ENCODE measurements around the gene WDR41.
"Not testable (repeated sequence)": the region's sequence is repeated elsewhere in the genome, so short reads cannot be mapped to it uniquely, and the experiment has no call there.

WDR41 gene

DNA sequence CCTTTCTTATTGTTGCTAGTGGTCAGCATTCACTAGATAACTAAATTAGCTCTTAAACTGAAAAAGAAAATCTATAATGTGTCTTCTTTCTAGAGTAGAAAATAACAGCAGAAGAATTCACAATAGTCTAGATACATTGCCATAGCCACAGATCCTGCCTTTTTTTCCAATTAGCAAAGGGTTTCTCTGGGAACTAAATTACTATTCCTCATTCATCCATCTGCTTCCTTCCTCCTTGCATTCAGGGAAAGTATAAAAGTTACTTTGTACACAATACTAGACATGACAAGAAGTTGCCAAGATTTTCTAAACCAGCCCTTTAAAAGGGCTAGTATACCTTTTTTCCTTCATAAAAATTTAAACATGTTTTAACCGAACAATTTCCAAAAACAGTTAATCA is 21.2 kb upstream of the WDR41 start:
- Histone ChIP-seq H3K9me3 (ENCODE audit: insufficient read depth, low read length) (no peaks in the 10 kb centered on the region), H3K4me1 (ENCODE audit: low read length) (no peaks in the 10 kb centered on the region; the same call in 1 of the 2 replicates), H3K79me2 (ENCODE audit: low read length) (no peaks in the 10 kb centered on the region), H3K27ac (ENCODE audit: low read length) (no peak overlapping the region), H3K4me2 (ENCODE audit: low read length) (no peak overlapping the region), H3K36me3 (replicated peaks; ENCODE audit: low read depth, low read length) (no peaks in the 10 kb centered on the region), H3K27me3 (ENCODE audit: low read depth, low read length) (no peaks in the 10 kb centered on the region), H3K4me3 (ENCODE audit: low read length) (no peak overlapping the region), H4K20me1 (ENCODE audit: insufficient read depth, low read length) (no peaks in the 10 kb centered on the region), H2AFZ (ENCODE audit: low read depth, low read length) (no peak overlapping the region), H3K9ac (ENCODE audit: low read length) (no peak overlapping the region)
- TF ChIP-seq CTCF (IDR thresholded peaks at IDR 0.05; ENCODE audit: low read depth, low read length) (no peak), EZH2phosphoT487 (IDR thresholded peaks at IDR 0.05; ENCODE audit: low read depth) (no peak)

GRCh38 chr5:77501132-77501531 is 9.0 kb upstream of the WDR41 start:
- H3K9ac ChIP-seq (ENCODE audit: low read length); H3K4me2 ChIP-seq (ENCODE audit: low read length); H3K27ac ChIP-seq (ENCODE audit: low read length); H3K36me3 ChIP-seq (replicated peaks; ENCODE audit: low read depth, low read length); H3K27me3 ChIP-seq (ENCODE audit: low read depth, low read length); H4K20me1 ChIP-seq (ENCODE audit: insufficient read depth, low read length); H3K9me3 ChIP-seq (ENCODE audit: insufficient read depth, low read length); H3K79me2 ChIP-seq (ENCODE audit: low read length); H3K4me3 ChIP-seq (ENCODE audit: low read length); H3K4me1 ChIP-seq (ENCODE audit: low read length); H2AFZ ChIP-seq (ENCODE audit: low read depth, low read length): not testable (repeated sequence)

DNA sequence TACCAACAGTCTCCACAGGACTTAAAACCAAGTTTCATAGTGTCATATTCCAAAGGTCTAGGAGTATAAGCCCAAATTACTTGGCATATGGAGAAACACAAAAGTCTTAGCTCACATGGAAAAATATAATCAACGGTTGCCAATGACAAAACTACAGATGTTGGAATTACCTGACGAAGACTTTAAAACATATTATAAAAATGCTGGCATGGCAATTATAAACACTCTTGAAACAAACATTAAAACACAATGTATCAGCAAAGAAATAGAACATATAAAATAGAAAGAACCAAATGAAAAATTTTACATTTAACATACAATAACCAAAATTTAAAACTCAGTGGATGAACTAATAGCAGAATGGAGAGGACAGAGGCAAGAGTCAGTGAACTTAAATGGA is 7.9 kb upstream of the WDR41 start:
- Histone ChIP-seq H3K79me2 (ENCODE audit: low read length) (no peaks in the 10 kb centered on the region), H3K27ac (ENCODE audit: low read length) (no peak overlapping the region), H2AFZ (ENCODE audit: low read depth, low read length) (no peak overlapping the region), H4K20me1 (ENCODE audit: insufficient read depth, low read length) (no peaks in the 10 kb centered on the region), H3K9me3 (ENCODE audit: insufficient read depth, low read length) (no peaks in the 10 kb centered on the region), H3K4me1 (ENCODE audit: low read length) (peaks cover 5% of the 10 kb centered on the region), H3K9ac (ENCODE audit: low read length) (no peak overlapping the region), H3K4me2 (ENCODE audit: low read length) (no peak overlapping the region), H3K36me3 (replicated peaks; ENCODE audit: low read depth, low read length) (no peaks in the 10 kb centered on the region), H3K27me3 (ENCODE audit: low read depth, low read length) (no peaks in the 10 kb centered on the region), H3K4me3 (ENCODE audit: low read length) (no peak overlapping the region)
- TF ChIP-seq CTCF (IDR thresholded peaks at IDR 0.05; ENCODE audit: low read depth, low read length) (no peak), EZH2phosphoT487 (IDR thresholded peaks at IDR 0.05; ENCODE audit: low read depth) (no peak)

DNA sequence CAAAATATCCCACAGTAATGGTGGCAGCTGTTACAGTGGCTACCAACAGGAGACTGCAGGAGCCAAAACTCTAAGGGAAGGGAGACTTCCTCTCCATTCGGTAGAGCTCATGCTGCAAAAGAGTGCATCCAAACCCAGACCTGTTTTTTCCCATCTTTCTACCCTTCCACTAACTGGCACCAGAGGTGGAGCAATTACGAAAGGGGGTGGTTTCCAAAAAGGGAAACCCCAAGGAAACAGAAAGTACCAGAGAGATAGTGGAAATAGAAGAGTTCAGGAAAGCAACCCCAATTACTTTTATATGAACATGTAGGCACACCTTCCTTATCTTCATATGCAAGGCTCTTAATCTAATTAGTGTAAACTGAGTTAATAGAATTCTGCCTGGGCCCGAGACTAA is 7.3 kb upstream of the WDR41 start:
- H3K4me1 ChIP-seq (ENCODE audit: low read length): peaks cover 9% of the 10 kb centered on the region
- TF ChIP-seq CTCF (IDR thresholded peaks at IDR 0.05; ENCODE audit: low read depth, low read length) (no peak), EZH2phosphoT487 (IDR thresholded peaks at IDR 0.05; ENCODE audit: low read depth) (no peak)
- no peak overlapping the region for H3K9ac ChIP-seq (ENCODE audit: low read length)
- no peaks in the 10 kb centered on the region for H4K20me1 ChIP-seq (ENCODE audit: insufficient read depth, low read length)
- no peak overlapping the region for H3K4me3 ChIP-seq (ENCODE audit: low read length)
- no peaks in the 10 kb centered on the region for H3K79me2 ChIP-seq (ENCODE audit: low read length)
- H3K27ac ChIP-seq (ENCODE audit: low read length): no peak overlapping the region
- no peaks in the 10 kb centered on the region for H3K9me3 ChIP-seq (ENCODE audit: insufficient read depth, low read length)
- H3K4me2 ChIP-seq (ENCODE audit: low read length): no peak overlapping the region
- H3K27me3 ChIP-seq (ENCODE audit: low read depth, low read length): no peaks in the 10 kb centered on the region
- H2AFZ ChIP-seq (ENCODE audit: low read depth, low read length): no peak overlapping the region
- no peaks in the 10 kb centered on the region for H3K36me3 ChIP-seq (replicated peaks; ENCODE audit: low read depth, low read length)

DNA sequence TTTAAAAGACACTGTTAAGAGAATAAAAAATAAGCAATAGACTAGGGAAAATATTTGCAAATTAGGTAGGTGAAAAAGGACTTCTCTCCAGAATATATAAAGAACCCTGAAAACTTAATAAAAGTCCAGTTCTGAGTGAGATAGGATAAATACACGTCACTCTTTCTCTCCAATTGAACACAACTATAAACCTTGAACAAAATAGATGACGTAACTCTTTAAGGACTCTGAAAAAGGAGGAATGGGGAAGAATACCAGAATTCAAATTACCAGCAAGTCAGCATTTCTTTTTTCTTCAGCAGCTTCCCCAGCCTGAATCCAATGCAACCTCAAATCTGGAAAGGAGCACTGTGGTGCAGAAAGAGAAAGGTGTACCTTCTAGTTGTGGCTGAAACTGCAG is 6.8 kb upstream of the WDR41 start:
- Histone ChIP-seq H3K4me1 (ENCODE audit: low read length) (peaks cover 9% of the 10 kb centered on the region), H2AFZ (ENCODE audit: low read depth, low read length) (no peak overlapping the region), H3K4me2 (ENCODE audit: low read length) (no peak overlapping the region), H3K79me2 (ENCODE audit: low read length) (no peaks in the 10 kb centered on the region), H3K36me3 (replicated peaks; ENCODE audit: low read depth, low read length) (no peaks in the 10 kb centered on the region), H3K4me3 (ENCODE audit: low read length) (no peak overlapping the region), H3K27me3 (ENCODE audit: low read depth, low read length) (no peaks in the 10 kb centered on the region), H3K9ac (ENCODE audit: low read length) (no peak overlapping the region), H3K27ac (ENCODE audit: low read length) (no peak overlapping the region), H4K20me1 (ENCODE audit: insufficient read depth, low read length) (no peaks in the 10 kb centered on the region), H3K9me3 (ENCODE audit: insufficient read depth, low read length) (no peaks in the 10 kb centered on the region)
- TF ChIP-seq EZH2phosphoT487 (IDR thresholded peaks at IDR 0.05; ENCODE audit: low read depth) (no peak), CTCF (IDR thresholded peaks at IDR 0.05; ENCODE audit: low read depth, low read length) (no peak)

Measured in OCI-LY3 (cell line).